ENCODE data around the gene GLCE. TPM values are rescaled to one million over a fixed set of nuclear protein-coding genes. Genes with fewer than 3 reads are reported as not detected.

Gene GLCE
- total RNA-seq, 1 experiment from 2014 or later, result 22.8 TPM

- Histone ChIP-seq H3K36me3 (ENCODE audit: control insufficient read depth, insufficient read depth, low read length) (no peaks in the 10 kb centered on the region), H3K27me3 (ENCODE audit: control insufficient read depth, insufficient read depth, low read length) (no peaks in the 10 kb centered on the region), H3K4me3 (ENCODE audit: low read depth in 2 of 2, low read length in 2 of 2) (no peak overlapping the region), H3K27ac (ENCODE audit: low read length) (no peak overlapping the region), H3K9me3 (ENCODE audit: control insufficient read depth, insufficient read depth, low read depth, low read length) (no peaks in the 10 kb centered on the region), H3K4me1 (ENCODE audit: control insufficient read depth, insufficient read depth, low read length) (peaks cover 2% of the 10 kb centered on the region; the same call in 1 of the 2 replicates)
- ChIA-PET POLR2A (interaction anchor here (0.6 kb wide), 1 partner anchor 31 kb away, joined by 3 read pairs; no protein-coding TSS in a partner anchor), CTCF (no interaction called here)
- ATAC-seq (no peak), DNase-seq (ENCODE audit: low read depth, low spot score) (no peak)
- no peak for TF ChIP-seq POLR2AphosphoS5 (IDR thresholded peaks at IDR 0.05; ENCODE audit: low read depth, low read length)
- no peak for TF ChIP-seq TCF7L2 (IDR thresholded peaks at IDR 0.05; ENCODE audit: low read depth, low read length)
- no peak for TF ChIP-seq SIN3A (IDR thresholded peaks at IDR 0.05; ENCODE audit: borderline replicate concordance, insufficient read depth, low read depth, low read length)
- TF ChIP-seq REST (IDR thresholded peaks at IDR 0.05; ENCODE audit: insufficient read depth in 1 of 2, low read depth in 2 of 2, low read length in 1 of 2), result no peak
- no peak for TF ChIP-seq CTCF (IDR thresholded peaks at IDR 0.05)
- no TSS peak for BruUV-seq (replicated peaks)
- in situ Hi-C loops (cut with HindIII; ENCODE audit: low pct_unique_long_range_greater_than_20kb, low sequenced_read_pairs) (no loop called here), intact Hi-C loops (cut with micrococcal nuclease; ENCODE audit: unreplicated experiment) (no loop called here)
Observed at GRCh38 chr15:69209661-69210060, 49.2 kb downstream of the GLCE start.

DNA sequence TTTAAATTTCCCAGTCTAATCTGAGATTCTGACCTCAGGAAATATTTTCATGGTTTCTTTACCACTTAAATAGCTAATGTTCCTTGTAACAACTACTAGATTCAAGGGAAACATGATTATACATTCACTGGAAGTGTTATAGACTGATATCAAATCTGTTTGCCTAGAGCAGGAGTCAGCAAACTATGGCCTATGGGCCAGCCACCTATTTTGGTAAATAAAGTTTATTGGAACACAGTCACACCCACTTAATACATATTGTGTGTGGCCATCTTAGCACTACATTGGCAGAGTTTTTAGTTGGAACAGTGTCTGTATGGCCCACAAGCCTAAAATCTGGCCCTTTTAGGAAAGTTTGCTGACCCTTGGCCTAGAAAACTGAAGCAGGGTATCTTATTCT, 50.1 kb downstream of the GLCE start:
- TF ChIP-seq CTCF (IDR thresholded peaks at IDR 0.05) (no peak), TCF7L2 (IDR thresholded peaks at IDR 0.05; ENCODE audit: low read depth, low read length) (no peak), SIN3A (IDR thresholded peaks at IDR 0.05; ENCODE audit: borderline replicate concordance, insufficient read depth, low read depth, low read length) (no peak), POLR2AphosphoS5 (IDR thresholded peaks at IDR 0.05; ENCODE audit: low read depth, low read length) (no peak), REST (IDR thresholded peaks at IDR 0.05; ENCODE audit: insufficient read depth in 1 of 2, low read depth in 2 of 2, low read length in 1 of 2) (no peak)
- POLR2A ChIA-PET, result no interaction called here

More for the DNA sequence above, 50.1 kb downstream of the GLCE start:
- H3K9me3 ChIP-seq (ENCODE audit: control insufficient read depth, insufficient read depth, low read depth, low read length), result no peaks in the 10 kb centered on the region
- no TSS peak for BruUV-seq (replicated peaks)
- no peak for ATAC-seq
- no peak for DNase-seq (ENCODE audit: low read depth, low spot score)
- no peaks in the 10 kb centered on the region for H3K27me3 ChIP-seq (ENCODE audit: control insufficient read depth, insufficient read depth, low read length)
- no peak overlapping the region for H3K4me3 ChIP-seq (ENCODE audit: low read depth in 2 of 2, low read length in 2 of 2)
- in situ Hi-C loops (cut with HindIII; ENCODE audit: low pct_unique_long_range_greater_than_20kb, low sequenced_read_pairs), result no loop called here
- H3K27ac ChIP-seq (ENCODE audit: low read length), result no peak overlapping the region
- H3K4me1 ChIP-seq (ENCODE audit: control insufficient read depth, insufficient read depth, low read length), result peaks cover 2% of the 10 kb centered on the region; the same call in 1 of the 2 replicates
- CTCF ChIA-PET, result no interaction called here
- H3K36me3 ChIP-seq (ENCODE audit: control insufficient read depth, insufficient read depth, low read length), result no peaks in the 10 kb centered on the region
- intact Hi-C loops (cut with micrococcal nuclease; ENCODE audit: unreplicated experiment), result no loop called here
